Esophagus squamous epithelium (tissue), 5 donors: Measurements from ENCODE around the gene KDM7A. TPM values are rescaled to one million over a fixed set of nuclear protein-coding genes. Genes with fewer than 3 reads are reported as not detected.

Source experiments
- DNase-seq: peaks from one replicate; lab custom pipeline; 2025; lab: John Stamatoyannopoulos, UW
- H3K27ac ChIP-seq, 4 donors: fragments of 200-600 bp; sonication (generic); one replicate each; pipeline ENCODE4 v1.5.1; 2016 to 2019; ENCODE audit warnings: mild to moderate bottlenecking in 1 of 4
- H3K27me3 ChIP-seq, 4 donors: fragments of 200-600 bp; sonication (generic); 1 replicate in 3 of 4; 2 replicates in 1 of 4; pipeline versions ENCODE4 v1.5.1 to v1.6.0; 2017 to 2021; ENCODE audit warnings: antibody characterized with exemption in 1 of 4
- H3K36me3 ChIP-seq, 3 donors: fragments of 200-600 bp; sonication (generic); one replicate each; pipeline ENCODE4 v1.5.1; 2016 to 2019
- H3K4me1 ChIP-seq, 3 donors: fragments of 200-600 bp; sonication (generic); one replicate each; pipeline ENCODE4 v1.5.1; 2017 to 2019
- H3K4me3 ChIP-seq, 4 donors: fragments of 200-600 bp; sonication (generic); 1 replicate in 3 of 4; 2 replicates in 1 of 4; pipeline ENCODE4 v1.5.1; 2016 to 2019; ENCODE audit warnings: mild to moderate bottlenecking in 2 of 4, moderate library complexity in 1 of 4
- H3K9me3 ChIP-seq, 3 donors: fragments of 200-600 bp; sonication (generic); one replicate each; pipeline ENCODE4 v1.5.1; 2016 to 2019
- CTCF ChIP-seq, 6 experiments: fragments of 450-650 bp in 4 of 6; fragments of 200-600 bp in 2 of 6; sonication (generic) in 2 of 6; IDR thresholded peaks; one replicate each; pipeline ENCODE4 v1.5.1; 2016 to 2019; ENCODE audit warnings: antibody characterized with exemption in 6 of 6, mild to moderate bottlenecking in 4 of 6, moderate library complexity in 4 of 6
- POLR2A ChIP-seq, 4 donors: fragments of 450-650 bp; IDR thresholded peaks; one replicate each; pipeline ENCODE4 v1.6.1; 2017; ENCODE audit warnings: antibody characterized with exemption in 4 of 4, mild to moderate bottlenecking in 4 of 4, moderate library complexity in 3 of 4
- WGBS, 2 donors: methylation state at CpG; one replicate each; pipeline ENCODE4 v1.1.5; 2018; 5-methylcytosine and 5-hydroxymethylcytosine counted together
- intact Hi-C: fragments of 100-400 bp; cut with DNase I; formaldehyde crosslinking; loops from one replicate; pipeline ENCODE4 v1.15.0; 2022
- total RNA-seq, 4 donors: library from RNA; depleted of rRNA; stranded (reverse); fragments of >200 nt; gene quantifications; one replicate each; pipeline ENCODE4 v1.1.0, GENCODE V29; 2016
- donor health status: DM: yes; HTN: yes; CAD: no.

Gene KDM7A
- total RNA-seq, 4 donors from 2014 or later: 11.5 to 28.3 (median 19.9) TPM

GRCh38 chr7:140074780-140075179 is 102.0 kb downstream of the KDM7A start:
- Histone ChIP-seq H3K4me3 (no peak overlapping the region), H3K27me3 (no peaks in the 10 kb centered on the region), H3K4me1 (no peaks in the 10 kb centered on the region), H3K27ac (no peak overlapping the region), H3K9me3 (no peaks in the 10 kb centered on the region), H3K36me3 (no peaks in the 10 kb centered on the region)
- WGBS, 2 donors: 73 to 80% methylated on average over 6 of the region's 6 CpGs
- TF ChIP-seq CTCF (IDR thresholded peaks at IDR 0.05) (no peak), POLR2A (IDR thresholded peaks at IDR 0.05) (no peak)
- DNase-seq: no peak
- intact Hi-C loops: no loop called here

- Histone ChIP-seq H3K27me3 (no peaks in the 10 kb centered on the region), H3K36me3 (no peaks in the 10 kb centered on the region), H3K4me3 (no peak overlapping the region), H3K9me3 (peaks cover 0 to 20% (median 17%) of the 10 kb centered on the region in 3 donors), H3K27ac (no peak overlapping the region), H3K4me1 (no peaks in the 10 kb centered on the region)
- intact Hi-C loops: no loop called here
- no peak for DNase-seq
- no peak for TF ChIP-seq CTCF (IDR thresholded peaks at IDR 0.05)
- TF ChIP-seq POLR2A (IDR thresholded peaks at IDR 0.05): no peak
Measured at GRCh38 chr7:140070546-140070945, 106.2 kb downstream of the KDM7A start.

GRCh38 chr7:140069298-140069949 is 107.4 kb downstream of the KDM7A start:
- Histone ChIP-seq H3K4me1 (no peaks in the 10 kb centered on the region), H3K4me3 (no peak overlapping the region), H3K27me3 (no peaks in the 10 kb centered on the region), H3K36me3 (no peaks in the 10 kb centered on the region), H3K9me3 (peaks cover 0 to 20% (median 17%) of the 10 kb centered on the region in 3 donors), H3K27ac (no peak overlapping the region)
- TF ChIP-seq CTCF (IDR thresholded peaks at IDR 0.05): no peak
- TF ChIP-seq POLR2A (IDR thresholded peaks at IDR 0.05): no peak
- WGBS, 2 donors: 83 to 84% methylated on average over 3 to 4 of the region's 4 CpGs
- no peak for DNase-seq
- intact Hi-C loops: no loop called here

GRCh38 chr7:140068033-140068432 is 108.8 kb downstream of the KDM7A start:
- Histone ChIP-seq H3K27ac (no peak overlapping the region), H3K36me3 (no peaks in the 10 kb centered on the region), H3K27me3 (no peaks in the 10 kb centered on the region), H3K4me3 (no peak overlapping the region), H3K4me1 (peaks cover 0 to 7% (median 0%) of the 10 kb centered on the region in 3 donors), H3K9me3 (peaks cover 0 to 20% (median 17%) of the 10 kb centered on the region in 3 donors)
- no peak for DNase-seq
- TF ChIP-seq POLR2A (IDR thresholded peaks at IDR 0.05) (no peak), CTCF (IDR thresholded peaks at IDR 0.05) (no peak)
- intact Hi-C loops: no loop called here
- WGBS, 2 donors: 63 to 89% methylated on average over 2 of the region's 2 CpGs

GRCh38 chr7:140067052-140067451 is 109.7 kb downstream of the KDM7A start:
- Histone ChIP-seq H3K36me3 (no peaks in the 10 kb centered on the region), H3K9me3 (peaks cover 0 to 20% (median 17%) of the 10 kb centered on the region in 3 donors), H3K4me3 (no peak overlapping the region), H3K4me1 (peaks cover 0 to 11% (median 3%) of the 10 kb centered on the region in 3 donors), H3K27me3 (no peaks in the 10 kb centered on the region), H3K27ac (no peak overlapping the region)
- TF ChIP-seq CTCF (IDR thresholded peaks at IDR 0.05) (no peak), POLR2A (IDR thresholded peaks at IDR 0.05) (no peak)
- WGBS, 2 donors: 31 to 77% methylated on average over 2 of the region's 2 CpGs
- DNase-seq: no peak
- intact Hi-C loops: no loop called here
